OCI-LY7 (cell line): ENCODE results near the gene SETD3.

ENCODE experiments used
- CTCF ChIP-seq: fragments of 200-600 bp; sonication (generic); conservative IDR thresholded peaks from 2 replicates; pipeline ENCODE4 v1.5.1; 2014; ENCODE audit warnings: mild to moderate bottlenecking, antibody characterized with exemption, low read length, moderate library complexity, mixed read lengths
- EZH2phosphoT487 ChIP-seq: fragments of 200-600 bp; sonication (generic); IDR thresholded peaks from 2 replicates; pipeline ENCODE4 v1.6.1; 2018; ENCODE audit warnings: low read depth, borderline replicate concordance, mild to moderate bottlenecking, mixed run types, antibody characterized with exemption, low read length, moderate library complexity, mixed read lengths

DNA sequence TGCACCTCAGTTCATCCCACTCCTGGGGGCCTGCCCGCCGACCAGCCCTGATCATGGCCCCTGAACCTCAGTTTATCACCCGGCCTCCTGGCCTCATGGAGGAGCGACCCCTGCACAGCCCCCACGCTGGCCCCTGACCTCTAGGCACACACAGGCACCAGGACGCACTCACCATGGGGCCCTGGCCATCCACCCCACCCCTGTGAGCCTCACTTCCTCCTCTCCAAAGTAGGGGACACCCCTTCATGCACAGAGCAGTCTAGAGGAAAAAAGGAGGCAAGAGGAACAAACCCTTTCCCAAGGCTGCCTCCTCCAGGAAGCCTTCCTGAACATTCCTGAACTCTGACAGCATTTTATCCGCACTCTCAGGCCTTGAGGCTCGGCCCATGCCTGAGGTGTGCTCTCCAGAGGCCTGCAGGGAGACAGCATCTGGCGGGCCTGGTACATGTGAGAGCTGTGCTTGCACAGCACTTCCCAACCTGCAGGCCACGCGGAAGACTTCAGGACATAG is 40.0 kb upstream of the SETD3 start:
- TF ChIP-seq CTCF (no peak), EZH2phosphoT487 (no peak)
